ENCODE results near the gene NMNAT3. TPM values are rescaled to one million over a fixed set of nuclear protein-coding genes. Genes with fewer than 3 reads are reported as not detected.

The NMNAT3 gene
- total RNA-seq, 1 experiment from 2014 or later: 1.3 TPM

DNA sequence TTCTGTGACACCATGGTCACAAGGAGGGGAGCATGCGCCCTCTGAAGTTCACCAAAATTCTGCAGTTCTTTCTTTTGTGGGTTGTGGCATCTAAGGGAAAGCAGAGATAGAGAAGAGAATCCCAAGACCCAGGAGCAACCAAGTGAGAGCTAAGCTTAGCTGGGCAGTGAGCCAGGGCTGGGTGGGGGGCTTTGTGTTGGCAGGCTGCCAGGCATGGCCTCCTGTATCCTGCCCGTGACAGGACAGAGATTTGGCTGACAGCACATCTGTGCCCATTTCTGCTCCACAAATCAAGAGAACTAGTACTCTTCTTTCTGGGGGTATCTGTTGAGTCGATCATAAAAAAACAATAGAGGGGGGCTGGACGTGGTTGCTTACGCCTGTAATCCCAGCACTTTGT, 66.2 kb downstream of the NMNAT3 start:
- no peaks in the 10 kb centered on the region for H3K36me3 Mint-ChIP-seq (ENCODE audit: insufficient read depth in 1 of 3, low read depth in 3 of 3)
- TF ChIP-seq, protein P1, sequence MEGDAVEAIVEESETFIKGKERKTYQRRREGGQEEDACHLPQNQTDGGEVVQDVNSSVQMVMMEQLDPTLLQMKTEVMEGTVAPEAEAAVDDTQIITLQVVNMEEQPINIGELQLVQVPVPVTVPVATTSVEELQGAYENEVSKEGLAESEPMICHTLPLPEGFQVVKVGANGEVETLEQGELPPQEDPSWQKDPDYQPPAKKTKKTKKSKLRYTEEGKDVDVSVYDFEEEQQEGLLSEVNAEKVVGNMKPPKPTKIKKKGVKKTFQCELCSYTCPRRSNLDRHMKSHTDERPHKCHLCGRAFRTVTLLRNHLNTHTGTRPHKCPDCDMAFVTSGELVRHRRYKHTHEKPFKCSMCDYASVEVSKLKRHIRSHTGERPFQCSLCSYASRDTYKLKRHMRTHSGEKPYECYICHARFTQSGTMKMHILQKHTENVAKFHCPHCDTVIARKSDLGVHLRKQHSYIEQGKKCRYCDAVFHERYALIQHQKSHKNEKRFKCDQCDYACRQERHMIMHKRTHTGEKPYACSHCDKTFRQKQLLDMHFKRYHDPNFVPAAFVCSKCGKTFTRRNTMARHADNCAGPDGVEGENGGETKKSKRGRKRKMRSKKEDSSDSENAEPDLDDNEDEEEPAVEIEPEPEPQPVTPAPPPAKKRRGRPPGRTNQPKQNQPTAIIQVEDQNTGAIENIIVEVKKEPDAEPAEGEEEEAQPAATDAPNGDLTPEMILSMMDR (conservative IDR thresholded peaks at IDR 0.05): no peak

More for the DNA sequence above, 66.2 kb downstream of the NMNAT3 start:
- Histone ChIP-seq H3K56ac (ENCODE audit: insufficient read length, low read depth, low read length) (no peak overlapping the region), H3K79me1 (ENCODE audit: insufficient read depth, low read depth, low read length, poor library complexity, severe bottlenecking) (no peaks in the 10 kb centered on the region), H3K23ac (ENCODE audit: insufficient read length, low read depth, low read length) (no peak overlapping the region), H4K91ac (ENCODE audit: insufficient read length, low read depth, low read length) (no peak overlapping the region), H3K79me2 (ENCODE audit: insufficient read depth, low read length) (no peaks in the 10 kb centered on the region), H4K20me1 (ENCODE audit: control insufficient read depth, insufficient read depth, insufficient read length) (no peaks in the 10 kb centered on the region), H3K27me3 (ENCODE audit: insufficient read depth, low read length) (no peaks in the 10 kb centered on the region; the same call in 1 of the 2 replicates), H4K8ac (replicated peaks; ENCODE audit: insufficient read length, low read depth, low read length) (no peak overlapping the region), H2BK20ac (ENCODE audit: low read depth, low read length, poor library complexity, severe bottlenecking) (no peak overlapping the region), H3K4me2 (ENCODE audit: insufficient read depth, insufficient read length, low read length) (no peak overlapping the region), H3K23me2 (ENCODE audit: insufficient read length, low read depth, low read length, poor library complexity, severe bottlenecking) (no peaks in the 10 kb centered on the region), H3K9ac (ENCODE audit: extremely low read depth, insufficient read length, low read length) (no peak overlapping the region), H3K4ac (ENCODE audit: low read depth, low read length) (no peak overlapping the region), H2AFZ (ENCODE audit: low read length) (no peak overlapping the region), H3K4me1 (ENCODE audit: insufficient read depth, low read length) (no peaks in the 10 kb centered on the region; the same call in 1 of the 2 replicates), H2BK12ac (ENCODE audit: insufficient read length, low read depth, low read length) (no peak overlapping the region), H2BK5ac (ENCODE audit: insufficient read length, low read length) (no peak overlapping the region), H3K27ac (ENCODE audit: insufficient read length, low read depth, low read length) (no peak overlapping the region), H3K18ac (ENCODE audit: insufficient read length, low read depth, low read length) (no peak overlapping the region), H2AK5ac (ENCODE audit: insufficient read length, low read length) (no peak overlapping the region), H4K5ac (ENCODE audit: insufficient read length, low read depth, low read length) (no peak overlapping the region), H2BK15ac (ENCODE audit: low read depth, low read length) (no peak overlapping the region), H2BK120ac (ENCODE audit: low read depth, low read length, poor library complexity, severe bottlenecking) (no peak overlapping the region), H3K14ac (ENCODE audit: insufficient read depth, low read length) (no peak overlapping the region), H3K9me3 (ENCODE audit: control insufficient read depth, low read depth, low read length) (no peaks in the 10 kb centered on the region), H3T11ph (ENCODE audit: low read length) (no peak overlapping the region)
- H3K27me3 Mint-ChIP-seq (ENCODE audit: low read depth): no peaks in the 10 kb centered on the region
- no peaks in the 10 kb centered on the region for H3K9me3 Mint-ChIP-seq
- H3K27ac Mint-ChIP-seq: peak overlapping the region in 1 of 3 experiments; percentile 9; a peak in 1 of 7 replicates
- peaks cover 14 to 20% of the 10 kb centered on the region in 2 experiments for H3K4me1 Mint-ChIP-seq
- H3K4me3 Mint-ChIP-seq: no peak overlapping the region
- no CpG with 5 or more reads among the region's 5 CpGs for WGBS (ENCODE audit: extremely low coverage, insufficient read length, low lambda C conversion rate)
- DNase-seq: no peak
